GM12873 (cell line): Measurements from ENCODE around the gene BANF2.

Experiments
- TF ChIP-seq, protein P1 (sequence below): IDR thresholded peaks from 2 replicates; pipeline ENCODE4 v1.5.1; 2012; ENCODE audit warnings: low read depth, mild to moderate bottlenecking, moderate library complexity, low read length, control low read depth; ENCODE audit not compliant: insufficient read depth; ENCODE audit errors: missing control alignments

BANF2 gene

DNA sequence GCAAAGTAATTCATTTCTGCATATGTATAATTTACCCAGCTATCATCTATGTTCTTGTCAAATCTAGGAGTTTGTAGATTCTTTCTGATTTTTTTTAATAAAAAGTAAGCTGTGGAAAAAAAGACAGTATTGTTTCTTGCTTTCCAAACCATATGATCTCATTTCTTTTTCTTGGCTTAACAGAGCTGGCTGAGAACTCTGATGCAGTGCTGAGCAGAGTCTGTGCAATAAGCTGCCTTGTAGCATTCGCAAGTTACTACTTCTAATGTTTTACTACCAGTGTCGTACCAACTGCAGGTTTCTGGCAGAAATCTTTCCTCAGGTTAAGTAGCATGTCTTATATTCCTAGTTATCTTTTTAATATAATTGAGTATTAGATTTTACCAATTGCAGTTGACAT is 33.3 kb upstream of the BANF2 start:
- TF ChIP-seq, protein P1, sequence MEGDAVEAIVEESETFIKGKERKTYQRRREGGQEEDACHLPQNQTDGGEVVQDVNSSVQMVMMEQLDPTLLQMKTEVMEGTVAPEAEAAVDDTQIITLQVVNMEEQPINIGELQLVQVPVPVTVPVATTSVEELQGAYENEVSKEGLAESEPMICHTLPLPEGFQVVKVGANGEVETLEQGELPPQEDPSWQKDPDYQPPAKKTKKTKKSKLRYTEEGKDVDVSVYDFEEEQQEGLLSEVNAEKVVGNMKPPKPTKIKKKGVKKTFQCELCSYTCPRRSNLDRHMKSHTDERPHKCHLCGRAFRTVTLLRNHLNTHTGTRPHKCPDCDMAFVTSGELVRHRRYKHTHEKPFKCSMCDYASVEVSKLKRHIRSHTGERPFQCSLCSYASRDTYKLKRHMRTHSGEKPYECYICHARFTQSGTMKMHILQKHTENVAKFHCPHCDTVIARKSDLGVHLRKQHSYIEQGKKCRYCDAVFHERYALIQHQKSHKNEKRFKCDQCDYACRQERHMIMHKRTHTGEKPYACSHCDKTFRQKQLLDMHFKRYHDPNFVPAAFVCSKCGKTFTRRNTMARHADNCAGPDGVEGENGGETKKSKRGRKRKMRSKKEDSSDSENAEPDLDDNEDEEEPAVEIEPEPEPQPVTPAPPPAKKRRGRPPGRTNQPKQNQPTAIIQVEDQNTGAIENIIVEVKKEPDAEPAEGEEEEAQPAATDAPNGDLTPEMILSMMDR = no peak

DNA sequence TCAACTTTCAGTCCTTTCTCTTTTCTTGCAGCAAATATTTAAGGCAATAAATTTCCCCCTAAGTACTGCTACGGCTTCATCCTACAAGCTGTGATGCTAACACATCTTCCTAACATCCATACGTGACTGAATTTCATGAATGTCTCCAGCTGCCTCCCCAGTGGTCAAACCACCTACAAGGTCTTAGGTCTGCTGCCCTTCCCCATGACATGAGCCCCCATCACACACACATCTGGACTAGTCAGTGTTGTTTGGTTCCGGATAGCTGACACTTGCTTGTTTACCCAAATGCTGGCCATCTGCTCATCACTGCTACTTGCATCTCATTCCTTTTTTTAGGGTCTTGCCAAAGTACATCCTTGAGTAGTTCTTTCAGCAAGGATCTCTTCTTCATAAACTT is 32.3 kb upstream of the BANF2 start:
- TF ChIP-seq, protein P1 = no peak

DNA sequence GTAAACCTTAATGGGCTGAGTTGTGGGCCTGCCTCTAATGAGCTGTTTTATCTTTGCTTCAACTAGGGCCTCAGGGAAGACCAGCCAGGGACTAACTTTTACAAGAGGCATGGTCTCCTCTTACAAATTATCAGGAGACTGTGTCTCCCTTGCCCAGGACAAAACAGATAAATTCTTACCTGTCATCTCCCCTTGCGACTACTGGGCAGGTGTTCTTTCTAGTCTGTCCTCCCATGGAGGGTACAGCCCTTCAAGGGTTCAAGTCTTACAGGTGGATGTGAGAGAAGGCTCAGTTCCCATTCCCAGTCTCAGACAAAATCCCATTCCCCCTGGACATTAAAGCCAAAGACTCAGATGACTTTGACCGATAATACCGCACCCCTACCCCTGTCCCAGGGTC is 31.3 kb upstream of the BANF2 start:
- TF ChIP-seq, protein P1 = no peak

DNA sequence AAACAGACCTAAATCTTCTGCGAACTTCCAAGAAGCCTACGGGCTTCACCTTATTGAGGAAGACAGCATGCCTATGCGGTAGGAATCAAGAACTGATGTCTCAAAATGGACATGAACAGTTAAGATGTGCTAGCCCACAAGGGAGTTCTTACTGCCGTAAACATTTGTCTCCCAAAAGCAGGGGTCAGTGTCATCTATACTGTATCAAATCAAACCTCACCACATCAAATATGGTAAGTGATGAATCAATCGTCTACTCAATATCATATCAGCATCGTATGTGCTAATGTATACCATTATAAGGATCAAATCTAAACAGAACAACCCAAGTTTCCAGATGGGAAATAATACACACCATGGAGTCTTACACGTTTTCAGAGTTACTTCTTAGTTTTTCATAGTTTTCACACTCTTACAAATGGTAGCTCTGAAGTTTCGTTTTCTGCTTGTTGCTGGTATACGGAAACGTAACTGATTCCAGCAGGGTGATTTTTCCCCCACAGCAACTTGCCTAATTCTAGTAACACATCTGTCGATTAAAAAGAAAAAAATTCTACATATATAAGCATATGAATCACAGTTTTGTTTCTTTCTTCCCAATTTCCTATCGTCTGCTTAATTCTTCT is 30.3 kb upstream of the BANF2 start:
- TF ChIP-seq, protein P1 = no peak

DNA sequence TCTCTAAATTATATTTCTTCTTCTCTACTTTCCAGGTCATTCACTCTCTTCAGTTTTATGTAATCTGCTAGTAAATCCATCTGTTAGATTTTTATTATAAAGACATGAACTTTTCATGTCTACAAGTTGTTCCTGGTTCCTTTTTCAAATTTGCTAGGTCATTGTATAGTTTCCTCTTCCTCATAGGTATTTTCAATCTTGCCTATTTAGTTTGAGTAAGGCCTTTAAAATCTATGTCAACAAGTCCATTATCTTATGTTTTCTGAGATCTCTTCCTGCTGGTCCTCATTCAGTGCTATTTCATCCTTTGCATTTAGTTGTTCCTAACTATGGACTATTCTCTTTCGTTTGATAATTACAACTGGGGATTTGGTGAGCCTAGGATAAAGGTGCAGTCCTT is 28.8 kb upstream of the BANF2 start:
- TF ChIP-seq, protein P1 = no peak

DNA sequence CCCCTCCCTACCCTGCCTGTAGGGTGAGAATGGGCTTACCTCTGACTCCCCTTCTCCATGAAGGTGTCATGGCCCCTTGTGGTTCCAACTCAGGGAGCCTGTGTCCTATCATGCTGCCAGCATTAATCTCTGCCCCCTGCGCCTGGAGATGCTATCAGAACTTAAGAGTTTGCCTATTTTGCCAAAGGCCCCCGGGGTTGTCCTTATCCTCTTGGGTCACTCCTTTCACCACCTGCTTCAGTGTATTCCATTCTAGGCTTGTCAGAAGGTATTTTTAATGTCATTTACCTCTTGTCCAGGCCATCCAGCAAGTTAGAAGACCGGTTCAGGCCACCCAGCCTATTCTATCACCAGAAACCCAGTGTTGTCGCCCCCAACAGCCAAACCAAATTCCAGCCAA is 28.2 kb upstream of the BANF2 start:
- TF ChIP-seq, protein P1 = no peak

DNA sequence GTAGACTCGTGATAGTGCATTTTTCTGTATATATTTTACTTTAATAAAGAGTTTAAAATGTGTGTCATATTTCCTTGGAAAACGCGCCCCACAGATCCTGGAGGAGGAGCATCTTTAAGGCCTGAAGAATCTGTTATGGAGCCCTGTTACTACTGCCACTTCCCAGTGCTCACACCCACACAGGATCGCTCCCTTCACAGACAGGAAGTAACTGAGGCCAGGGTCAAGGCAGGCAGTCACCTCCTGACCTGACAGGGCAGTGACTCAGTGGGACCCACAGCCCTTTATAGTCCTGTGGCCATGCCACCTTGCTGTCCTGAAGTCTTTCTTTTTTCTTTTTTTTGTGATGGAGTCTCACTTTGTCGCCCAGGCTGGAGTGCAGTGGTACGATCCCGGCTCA is 26.7 kb upstream of the BANF2 start:
- TF ChIP-seq, protein P1 = no peak
